GM21528 (cell line): ENCODE data around the gene TRIM44.

Experiments used
- ATAC-seq: cut with Tn5 transposase; IDR thresholded peaks from one replicate; pipeline ENCODE4 v1.9.1; 2021; ENCODE audit warnings: mild to moderate bottlenecking, moderate library complexity; ENCODE audit not compliant: unreplicated experiment, low FRiP score

TRIM44 gene

GRCh38 chr11:35662649-35663407 is at the start of gene TRIM44:
TSS of gene TRIM44 (plus strand) at chr11:35662775. CDS start at chr11:35663112, 337 bp downstream.
- peak; percentile 94 for ATAC-seq

- no peak for ATAC-seq
Observed at GRCh38 chr11:35614939-35615569, 47.5 kb upstream of the TRIM44 start.

- ATAC-seq: no peak
Observed at GRCh38 chr11:35615921-35616900, 46.4 kb upstream of the TRIM44 start.

- no peak for ATAC-seq
Observed at GRCh38 chr11:35617316-35617686, 45.3 kb upstream of the TRIM44 start.

GRCh38 chr11:35617687-35618496 is 44.7 kb upstream of the TRIM44 start, which contains the start of gene FJX1:
TSS of gene FJX1 (plus strand) at chr11:35618460. CDS start at chr11:35618637, 177 bp downstream.
- ATAC-seq: peak; percentile 50

- peak; percentile 51 for ATAC-seq
Observed at GRCh38 chr11:35618497-35619115, 44.0 kb upstream of the TRIM44 start.

DNA sequence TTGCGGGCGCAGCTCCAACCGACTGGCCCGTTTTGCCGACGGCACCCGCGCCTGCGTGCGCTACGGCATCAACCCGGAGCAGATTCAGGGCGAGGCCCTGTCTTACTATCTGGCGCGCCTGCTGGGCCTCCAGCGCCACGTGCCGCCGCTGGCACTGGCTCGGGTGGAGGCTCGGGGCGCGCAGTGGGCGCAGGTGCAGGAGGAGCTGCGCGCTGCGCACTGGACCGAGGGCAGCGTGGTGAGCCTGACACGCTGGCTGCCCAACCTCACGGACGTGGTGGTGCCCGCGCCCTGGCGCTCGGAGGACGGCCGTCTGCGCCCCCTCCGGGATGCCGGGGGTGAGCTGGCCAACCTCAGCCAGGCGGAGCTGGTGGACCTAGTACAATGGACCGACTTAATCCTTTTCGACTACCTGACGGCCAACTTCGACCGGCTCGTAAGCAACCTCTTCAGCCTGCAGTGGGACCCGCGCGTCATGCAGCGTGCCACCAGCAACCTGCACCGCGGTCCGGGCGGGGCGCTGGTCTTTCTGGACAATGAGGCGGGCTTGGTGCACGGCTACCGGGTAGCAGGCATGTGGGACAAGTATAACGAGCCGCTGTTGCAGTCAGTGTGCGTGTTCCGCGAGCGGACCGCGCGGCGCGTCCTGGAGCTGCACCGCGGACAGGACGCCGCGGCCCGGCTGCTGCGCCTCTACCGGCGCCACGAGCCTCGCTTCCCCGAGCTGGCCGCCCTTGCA is 43.3 kb upstream of the TRIM44 start:
- peak; percentile 41 for ATAC-seq

DNA sequence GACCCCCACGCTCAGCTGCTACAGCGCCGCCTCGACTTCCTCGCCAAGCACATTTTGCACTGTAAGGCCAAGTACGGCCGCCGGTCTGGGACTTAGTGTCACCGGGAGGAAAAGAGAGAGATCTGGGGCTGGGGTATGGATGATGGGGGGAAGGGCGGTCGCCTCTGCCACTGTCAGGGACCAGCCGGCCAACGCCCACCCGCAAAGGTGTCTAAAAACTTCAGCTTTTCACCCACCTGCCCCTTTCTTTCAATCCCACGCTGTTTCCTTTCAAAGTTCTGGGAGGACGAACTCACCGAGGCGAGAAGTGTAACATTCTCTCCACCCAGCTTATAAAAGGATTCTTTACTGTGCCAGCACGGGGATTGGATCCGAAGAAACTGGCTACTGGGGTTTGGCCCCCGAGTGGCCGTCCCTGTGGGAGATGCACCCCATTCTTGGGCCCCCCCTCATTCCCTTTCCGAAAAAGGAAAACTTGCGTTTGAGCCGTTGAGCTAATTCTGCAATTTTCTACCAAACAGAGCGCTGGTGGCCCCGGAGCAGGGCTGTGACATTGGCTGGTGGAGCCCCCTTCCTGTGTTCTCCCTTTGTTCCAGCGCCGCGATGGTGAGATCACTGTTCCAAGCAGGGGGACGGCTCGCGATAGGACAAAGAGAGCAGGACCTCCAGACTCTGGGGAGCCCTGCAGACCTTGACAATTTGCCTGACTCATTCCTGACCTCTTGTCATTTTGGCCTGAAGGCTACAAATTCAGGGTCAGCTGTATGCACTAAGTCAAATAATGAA is 42.5 kb upstream of the TRIM44 start:
- no peak for ATAC-seq

GRCh38 chr11:35620795-35621194 is 41.8 kb upstream of the TRIM44 start:
- ATAC-seq: no peak

DNA sequence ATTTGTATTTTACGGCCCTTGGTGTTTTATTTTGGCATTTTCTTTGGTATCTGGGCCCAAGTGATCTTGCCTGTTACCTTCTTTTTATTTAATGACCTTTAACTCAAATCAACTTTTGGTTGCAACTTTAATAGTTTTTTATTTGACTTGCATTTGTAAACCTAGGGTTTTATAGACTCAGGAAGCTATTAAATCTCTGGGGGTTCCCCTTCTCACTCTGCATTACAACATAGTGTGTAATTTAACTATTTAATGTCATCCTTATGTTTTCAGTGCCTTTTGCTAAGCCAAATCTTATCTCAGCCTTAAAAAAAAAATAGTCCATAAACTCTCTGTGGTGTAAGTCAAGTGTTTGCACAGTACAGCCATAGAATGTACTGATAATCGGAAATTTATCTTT is 41.0 kb upstream of the TRIM44 start:
- ATAC-seq: no peak

DNA sequence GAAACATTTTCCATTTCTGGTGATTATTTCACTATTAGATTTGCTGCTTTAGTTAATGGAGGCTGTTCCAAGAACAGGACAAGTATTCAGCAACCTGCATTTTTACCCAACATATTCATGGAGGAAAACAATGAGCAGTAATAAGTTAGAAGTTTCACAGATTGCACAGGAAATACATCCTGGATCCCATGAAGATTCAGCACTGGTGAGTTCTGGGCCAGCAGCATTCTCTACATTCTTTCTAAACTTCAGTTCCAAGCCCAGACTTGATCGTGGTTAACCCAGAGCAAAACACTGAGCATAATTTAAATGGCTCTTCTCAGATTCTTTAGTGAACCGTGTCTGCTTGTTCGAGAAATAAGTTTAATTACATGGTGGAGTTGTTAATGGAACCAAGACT is 40.5 kb upstream of the TRIM44 start:
- ATAC-seq: no peak

- ATAC-seq: no peak
Observed at GRCh38 chr11:35623621-35624168, 38.9 kb upstream of the TRIM44 start.

DNA sequence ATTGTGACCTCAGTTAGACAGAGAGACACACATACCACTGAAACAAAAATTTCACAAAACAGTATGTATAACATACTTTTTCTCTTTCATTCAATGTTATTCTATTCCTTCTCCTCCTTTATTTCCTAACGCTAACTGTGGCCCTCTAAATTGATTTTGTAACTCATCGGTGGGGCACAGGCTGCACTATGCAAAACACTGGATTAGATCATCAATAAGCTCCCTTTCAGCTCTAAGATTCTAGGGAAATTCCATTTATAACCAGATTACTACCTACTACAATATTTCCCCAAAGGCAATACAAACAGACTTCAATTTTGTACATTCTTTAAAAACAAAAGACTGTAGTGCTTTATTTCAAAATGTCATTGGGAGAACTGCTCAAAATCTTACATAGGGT is 38.3 kb upstream of the TRIM44 start:
- ATAC-seq: no peak

DNA sequence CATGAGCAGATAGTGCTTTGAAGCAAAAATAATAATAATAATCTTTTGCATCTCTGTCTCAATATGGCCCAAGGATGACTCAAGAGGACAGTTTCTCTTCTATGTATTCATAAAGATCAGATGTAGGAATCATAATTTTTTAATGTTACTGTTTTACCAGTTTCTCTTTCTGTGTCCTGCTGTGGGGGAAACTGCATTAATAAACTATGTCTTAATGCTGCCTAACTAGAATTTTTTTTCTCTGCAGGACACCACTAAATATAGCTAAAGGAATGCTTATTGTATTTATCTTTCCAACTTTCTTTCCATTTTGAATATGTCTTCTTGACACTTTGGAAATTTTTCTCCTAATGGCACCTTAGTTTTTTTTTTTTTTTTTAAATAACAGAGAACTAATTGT is 37.8 kb upstream of the TRIM44 start:
- ATAC-seq: no peak

DNA sequence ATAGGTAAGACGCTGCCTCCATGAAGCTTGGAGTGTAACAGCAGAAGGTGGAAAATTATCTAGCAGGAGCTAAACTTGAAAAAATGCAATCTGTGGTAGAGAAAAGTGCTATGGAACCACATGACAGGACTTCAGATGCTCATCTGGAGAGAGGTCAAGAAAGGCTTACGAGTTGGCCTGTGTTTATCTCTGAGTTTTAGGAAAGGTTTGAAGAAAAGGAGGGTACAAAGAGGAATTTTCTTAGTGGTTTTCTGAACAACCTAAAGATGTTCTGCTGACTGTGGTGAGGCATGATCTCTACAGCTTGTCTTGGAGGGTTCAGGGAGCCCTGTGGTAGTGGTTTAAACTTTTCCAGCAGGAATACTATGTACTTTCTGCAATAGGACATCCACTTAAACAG is 36.1 kb upstream of the TRIM44 start:
- ATAC-seq: no peak

GRCh38 chr11:35629511-35629910 is 33.1 kb upstream of the TRIM44 start:
- no peak for ATAC-seq

GRCh38 chr11:35629914-35630313 is 32.7 kb upstream of the TRIM44 start:
- ATAC-seq: no peak

- no peak for ATAC-seq
Observed at GRCh38 chr11:35631891-35632290, 30.7 kb upstream of the TRIM44 start.
